HEK293 (cell line): ENCODE results near the gene CYP17A1.

Experiments
- BCL6B ChIP-seq: fragments of 450-650 bp; formaldehyde crosslinking; IDR thresholded peaks from 2 replicates; pipeline ENCODE4 v1.5.1; 2017; ENCODE audit warnings: missing biosample characterization, missing genetic modification characterization
- REPIN1 ChIP-seq: fragments of 450-650 bp; formaldehyde crosslinking; IDR thresholded peaks from 2 replicates; pipeline ENCODE4 v1.5.1; 2017; ENCODE audit warnings: missing biosample characterization, missing genetic modification characterization, low read depth
- SETDB1 ChIP-seq: IDR thresholded peaks from one replicate; pipeline ENCODE4 v1.6.1; 2017; ENCODE audit warnings: mild to moderate bottlenecking, low read length, moderate library complexity, mixed read lengths; ENCODE audit not compliant: insufficient read length
- SP3 ChIP-seq: fragments of 450-650 bp; formaldehyde crosslinking; IDR thresholded peaks from 2 replicates; pipeline ENCODE4 v1.5.1; 2016; ENCODE audit warnings: missing biosample characterization, missing genetic modification characterization
- WT1 ChIP-seq: fragments of 450-650 bp; formaldehyde crosslinking; IDR thresholded peaks from 2 replicates; pipeline ENCODE4 v1.5.1; 2016; ENCODE audit warnings: missing biosample characterization, missing genetic modification characterization
- ZNF311 ChIP-seq: fragments of 450-650 bp; formaldehyde crosslinking; IDR thresholded peaks from 2 replicates; pipeline ENCODE4 v1.5.1; 2017; ENCODE audit warnings: missing biosample characterization, missing genetic modification characterization, borderline replicate concordance
- ZNF394 ChIP-seq: fragments of 450-650 bp; formaldehyde crosslinking; IDR thresholded peaks from 2 replicates; pipeline ENCODE4 v1.5.1; 2016; ENCODE audit warnings: missing biosample characterization, missing genetic modification characterization, mild to moderate bottlenecking, moderate library complexity, borderline replicate concordance
- ZNF426 ChIP-seq: fragments of 450-650 bp; formaldehyde crosslinking; IDR thresholded peaks from 2 replicates; pipeline ENCODE4 v1.5.1; 2017; ENCODE audit warnings: missing biosample characterization, missing genetic modification characterization, mild to moderate bottlenecking, inconsistent platforms, moderate library complexity
- ZNF513 ChIP-seq: fragments of 450-650 bp; IDR thresholded peaks from 2 replicates; pipeline ENCODE4 v1.5.1; 2018; ENCODE audit warnings: missing biosample characterization, missing genetic modification characterization
- ZNF580 ChIP-seq: fragments of 450-650 bp; formaldehyde crosslinking; IDR thresholded peaks from 2 replicates; pipeline ENCODE4 v1.5.1; 2016; ENCODE audit warnings: missing biosample characterization, missing genetic modification characterization
- ZNF623 ChIP-seq: fragments of 450-650 bp; formaldehyde crosslinking; IDR thresholded peaks from 2 replicates; pipeline ENCODE4 v1.5.1; 2016; ENCODE audit warnings: missing biosample characterization, missing genetic modification characterization
- ZNF830 ChIP-seq: fragments of 450-650 bp; IDR thresholded peaks from 2 replicates; pipeline ENCODE4 v1.5.0; 2018; ENCODE audit warnings: missing biosample characterization, missing genetic modification characterization, low read depth, mild to moderate bottlenecking, moderate library complexity
- ZSCAN4 ChIP-seq: fragments of 450-650 bp; formaldehyde crosslinking; IDR thresholded peaks from 2 replicates; pipeline ENCODE4 v1.5.1; 2017; ENCODE audit warnings: missing biosample characterization, missing genetic modification characterization
- TF ChIP-seq, protein P1 (sequence below): fragments of 450-650 bp; formaldehyde crosslinking; IDR thresholded peaks from 2 replicates; pipeline ENCODE4 v1.5.1; 2016; ENCODE audit warnings: missing biosample characterization, missing genetic modification characterization
- TF ChIP-seq, protein P2 (sequence below): fragments of 450-650 bp; formaldehyde crosslinking; IDR thresholded peaks from 2 replicates; pipeline ENCODE4 v1.5.1; 2016; ENCODE audit warnings: missing biosample characterization, missing genetic modification characterization
- TF ChIP-seq, protein P3 (sequence below): fragments of 450-650 bp; formaldehyde crosslinking; conservative IDR thresholded peaks from 2 replicates; pipeline ENCODE4 v1.5.1; 2016; ENCODE audit warnings: low read depth, missing biosample characterization, missing genetic modification characterization
- TF ChIP-seq, protein P4 (sequence below): fragments of 450-650 bp; formaldehyde crosslinking; IDR thresholded peaks from 2 replicates; pipeline ENCODE4; 2016; ENCODE audit warnings: missing biosample characterization, missing genetic modification characterization
- TF ChIP-seq, protein P5 (sequence below): fragments of 450-650 bp; formaldehyde crosslinking; IDR thresholded peaks from 2 replicates; pipeline ENCODE4 v1.5.1; 2016; ENCODE audit warnings: missing biosample characterization, missing genetic modification characterization

The CYP17A1 gene

DNA sequence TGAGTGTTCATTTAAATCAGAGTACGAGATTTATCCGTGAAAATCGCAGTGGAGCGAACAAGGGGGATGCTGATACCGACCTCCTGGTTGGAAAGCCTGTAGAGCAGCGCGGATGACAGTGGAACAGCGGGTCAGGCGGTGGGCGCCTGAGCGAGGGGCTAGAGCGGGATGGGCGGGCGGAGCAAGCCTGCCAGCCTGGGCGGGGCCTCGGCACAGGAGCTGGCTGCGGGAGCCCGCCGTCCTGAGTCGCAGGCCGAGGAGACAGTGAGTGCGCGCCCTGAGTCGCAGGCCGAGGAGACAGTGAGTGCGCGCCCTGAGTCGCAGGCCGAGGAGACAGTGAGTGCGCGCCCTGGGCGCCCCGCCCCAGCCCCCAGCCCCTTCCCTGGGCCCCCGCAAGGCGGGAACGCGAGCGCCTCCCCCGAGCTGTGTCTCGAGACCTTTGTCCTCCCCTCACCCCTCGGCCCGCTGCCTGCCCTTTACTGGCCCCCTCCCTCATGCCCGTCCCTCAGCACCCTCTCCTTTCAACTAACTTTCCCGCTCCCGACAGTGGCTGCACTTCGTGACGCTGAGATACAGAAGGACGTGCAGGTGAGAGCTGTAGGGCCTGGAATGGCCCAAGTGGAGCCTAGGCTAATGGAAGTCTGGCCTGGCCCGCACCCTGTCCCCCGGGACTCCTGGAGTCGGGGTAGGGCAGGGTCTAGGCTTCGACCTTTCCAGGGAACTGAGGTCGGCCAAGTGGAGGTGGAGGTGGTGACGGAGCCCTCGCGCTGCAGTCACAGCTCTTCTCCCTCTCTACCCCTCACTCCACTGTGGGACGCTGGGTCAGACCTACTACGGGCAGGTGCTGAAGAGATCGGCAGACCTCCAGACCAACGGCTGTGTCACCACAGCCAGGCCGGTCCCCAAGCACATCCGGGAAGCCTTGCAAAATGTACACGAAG, 32.3 kb upstream of the CYP17A1 start, which contains the start of gene AS3MT (continued):
- TF ChIP-seq, protein P1, sequence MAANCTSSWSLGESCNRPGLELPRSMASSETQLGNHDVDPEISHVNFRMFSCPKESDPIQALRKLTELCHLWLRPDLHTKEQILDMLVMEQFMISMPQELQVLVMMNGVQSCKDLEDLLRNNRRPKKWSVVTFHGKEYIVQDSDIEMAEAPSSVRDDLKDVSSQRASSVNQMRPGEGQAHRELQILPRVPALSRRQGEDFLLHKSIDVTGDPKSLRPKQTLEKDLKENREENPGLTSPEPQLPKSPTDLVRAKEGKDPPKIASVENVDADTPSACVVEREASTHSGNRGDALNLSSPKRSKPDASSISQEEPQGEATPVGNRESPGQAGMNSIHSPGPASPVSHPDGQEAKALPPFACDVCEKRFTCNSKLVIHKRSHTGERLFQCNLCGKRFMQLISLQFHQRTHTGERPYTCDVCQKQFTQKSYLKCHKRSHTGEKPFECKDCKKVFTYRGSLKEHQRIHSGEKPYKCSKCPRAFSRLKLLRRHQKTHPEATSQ (tag by site-specific recombination), result no peak
- TF ChIP-seq, protein P2, sequence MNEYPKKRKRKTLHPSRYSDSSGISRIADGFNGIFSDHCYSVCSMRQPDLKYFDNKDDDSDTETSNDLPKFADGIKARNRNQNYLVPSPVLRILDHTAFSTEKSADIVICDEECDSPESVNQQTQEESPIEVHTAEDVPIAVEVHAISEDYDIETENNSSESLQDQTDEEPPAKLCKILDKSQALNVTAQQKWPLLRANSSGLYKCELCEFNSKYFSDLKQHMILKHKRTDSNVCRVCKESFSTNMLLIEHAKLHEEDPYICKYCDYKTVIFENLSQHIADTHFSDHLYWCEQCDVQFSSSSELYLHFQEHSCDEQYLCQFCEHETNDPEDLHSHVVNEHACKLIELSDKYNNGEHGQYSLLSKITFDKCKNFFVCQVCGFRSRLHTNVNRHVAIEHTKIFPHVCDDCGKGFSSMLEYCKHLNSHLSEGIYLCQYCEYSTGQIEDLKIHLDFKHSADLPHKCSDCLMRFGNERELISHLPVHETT, result no peak
- TF ChIP-seq ZNF426 (tag by site-specific recombination) (no peak), ZNF513 (tag by site-specific recombination) (no peak), ZNF311 (no peak), ZNF623 (tag by site-specific recombination) (no peak), WT1 (no peak), ZNF830 (no peak), ZSCAN4 (tag by site-specific recombination) (no peak), ZNF394 (tag by site-specific recombination) (no peak), SETDB1 (no peak), SP3 (tag by site-specific recombination) (no peak; the same call in 1 of the 2 replicates), ZNF580 (tag by site-specific recombination) (no peak), BCL6B (tag by site-specific recombination) (no peak), REPIN1 (tag by site-specific recombination) (no peak)
- TF ChIP-seq, protein P3, sequence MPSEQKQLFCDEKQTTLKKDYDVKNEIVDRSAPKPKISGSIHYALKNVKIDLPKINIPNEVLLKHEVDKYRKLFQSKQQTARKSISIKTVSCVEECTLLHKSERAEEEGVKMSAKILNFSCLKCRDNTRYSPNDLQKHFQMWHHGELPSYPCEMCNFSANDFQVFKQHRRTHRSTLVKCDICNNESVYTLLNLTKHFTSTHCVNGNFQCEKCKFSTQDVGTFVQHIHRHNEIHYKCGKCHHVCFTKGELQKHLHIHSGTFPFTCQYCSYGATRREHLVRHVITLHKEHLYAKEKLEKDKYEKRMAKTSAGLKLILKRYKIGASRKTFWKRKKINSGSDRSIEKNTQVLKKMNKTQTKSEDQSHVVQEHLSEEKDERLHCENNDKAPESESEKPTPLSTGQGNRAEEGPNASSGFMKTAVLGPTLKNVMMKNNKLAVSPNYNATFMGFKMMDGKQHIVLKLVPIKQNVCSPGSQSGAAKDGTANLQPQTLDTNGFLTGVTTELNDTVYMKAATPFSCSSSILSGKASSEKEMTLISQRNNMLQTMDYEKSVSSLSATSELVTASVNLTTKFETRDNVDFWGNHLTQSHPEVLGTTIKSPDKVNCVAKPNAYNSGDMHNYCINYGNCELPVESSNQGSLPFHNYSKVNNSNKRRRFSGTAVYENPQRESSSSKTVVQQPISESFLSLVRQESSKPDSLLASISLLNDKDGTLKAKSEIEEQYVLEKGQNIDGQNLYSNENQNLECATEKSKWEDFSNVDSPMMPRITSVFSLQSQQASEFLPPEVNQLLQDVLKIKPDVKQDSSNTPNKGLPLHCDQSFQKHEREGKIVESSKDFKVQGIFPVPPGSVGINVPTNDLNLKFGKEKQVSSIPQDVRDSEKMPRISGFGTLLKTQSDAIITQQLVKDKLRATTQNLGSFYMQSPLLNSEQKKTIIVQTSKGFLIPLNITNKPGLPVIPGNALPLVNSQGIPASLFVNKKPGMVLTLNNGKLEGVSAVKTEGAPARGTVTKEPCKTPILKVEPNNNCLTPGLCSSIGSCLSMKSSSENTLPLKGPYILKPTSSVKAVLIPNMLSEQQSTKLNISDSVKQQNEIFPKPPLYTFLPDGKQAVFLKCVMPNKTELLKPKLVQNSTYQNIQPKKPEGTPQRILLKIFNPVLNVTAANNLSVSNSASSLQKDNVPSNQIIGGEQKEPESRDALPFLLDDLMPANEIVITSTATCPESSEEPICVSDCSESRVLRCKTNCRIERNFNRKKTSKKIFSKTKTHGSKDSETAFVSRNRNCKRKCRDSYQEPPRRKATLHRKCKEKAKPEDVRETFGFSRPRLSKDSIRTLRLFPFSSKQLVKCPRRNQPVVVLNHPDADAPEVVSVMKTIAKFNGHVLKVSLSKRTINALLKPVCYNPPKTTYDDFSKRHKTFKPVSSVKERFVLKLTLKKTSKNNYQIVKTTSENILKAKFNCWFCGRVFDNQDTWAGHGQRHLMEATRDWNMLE, result no peak
- TF ChIP-seq, protein P4, sequence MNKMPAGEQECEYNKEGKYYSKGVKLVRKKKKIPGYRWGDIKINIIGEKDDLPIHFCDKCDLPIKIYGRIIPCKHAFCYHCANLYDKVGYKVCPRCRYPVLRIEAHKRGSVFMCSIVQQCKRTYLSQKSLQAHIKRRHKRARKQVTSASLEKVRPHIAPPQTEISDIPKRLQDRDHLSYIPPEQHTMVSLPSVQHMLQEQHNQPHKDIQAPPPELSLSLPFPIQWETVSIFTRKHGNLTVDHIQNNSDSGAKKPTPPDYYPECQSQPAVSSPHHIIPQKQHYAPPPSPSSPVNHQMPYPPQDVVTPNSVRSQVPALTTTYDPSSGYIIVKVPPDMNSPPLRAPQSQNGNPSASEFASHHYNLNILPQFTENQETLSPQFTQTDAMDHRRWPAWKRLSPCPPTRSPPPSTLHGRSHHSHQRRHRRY (tag by site-specific recombination), result no peak
- TF ChIP-seq, protein P5, sequence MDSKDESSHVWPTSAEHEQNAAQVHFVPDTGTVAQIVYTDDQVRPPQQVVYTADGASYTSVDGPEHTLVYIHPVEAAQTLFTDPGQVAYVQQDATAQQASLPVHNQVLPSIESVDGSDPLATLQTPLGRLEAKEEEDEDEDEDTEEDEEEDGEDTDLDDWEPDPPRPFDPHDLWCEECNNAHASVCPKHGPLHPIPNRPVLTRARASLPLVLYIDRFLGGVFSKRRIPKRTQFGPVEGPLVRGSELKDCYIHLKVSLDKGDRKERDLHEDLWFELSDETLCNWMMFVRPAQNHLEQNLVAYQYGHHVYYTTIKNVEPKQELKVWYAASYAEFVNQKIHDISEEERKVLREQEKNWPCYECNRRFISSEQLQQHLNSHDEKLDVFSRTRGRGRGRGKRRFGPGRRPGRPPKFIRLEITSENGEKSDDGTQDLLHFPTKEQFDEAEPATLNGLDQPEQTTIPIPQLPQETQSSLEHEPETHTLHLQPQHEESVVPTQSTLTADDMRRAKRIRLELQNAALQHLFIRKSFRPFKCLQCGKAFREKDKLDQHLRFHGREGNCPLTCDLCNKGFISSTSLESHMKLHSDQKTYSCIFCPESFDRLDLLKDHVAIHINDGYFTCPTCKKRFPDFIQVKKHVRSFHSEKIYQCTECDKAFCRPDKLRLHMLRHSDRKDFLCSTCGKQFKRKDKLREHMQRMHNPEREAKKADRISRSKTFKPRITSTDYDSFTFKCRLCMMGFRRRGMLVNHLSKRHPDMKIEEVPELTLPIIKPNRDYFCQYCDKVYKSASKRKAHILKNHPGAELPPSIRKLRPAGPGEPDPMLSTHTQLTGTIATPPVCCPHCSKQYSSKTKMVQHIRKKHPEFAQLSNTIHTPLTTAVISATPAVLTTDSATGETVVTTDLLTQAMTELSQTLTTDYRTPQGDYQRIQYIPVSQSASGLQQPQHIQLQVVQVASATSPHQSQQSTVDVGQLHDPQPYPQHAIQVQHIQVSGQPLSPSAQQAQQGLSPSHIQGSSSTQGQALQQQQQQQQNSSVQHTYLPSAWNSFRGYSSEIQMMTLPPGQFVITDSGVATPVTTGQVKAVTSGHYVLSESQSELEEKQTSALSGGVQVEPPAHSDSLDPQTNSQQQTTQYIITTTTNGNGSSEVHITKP, result no peak; the same call in 1 of the 2 replicates
